ENCODE measurements around the gene KCNT2. TPM values are rescaled to one million over a fixed set of nuclear protein-coding genes. Genes with fewer than 3 reads are reported as not detected.

Gene KCNT2
- polyA plus RNA-seq, 1 of the 3 experiments (the other 2 are of a cell fraction) = 0.56 TPM

GRCh38 chr1:196651637-196652215, 43.5 kb upstream of the KCNT2 start, which contains the start of gene CFH:
CFH (plus strand) TSS chr1:196652043; CDS start chr1:196652118, 75 bp downstream.
- H3K36me3 ChIP-seq (replicated peaks in 1 of 2; ENCODE audit: control insufficient read depth in 1 of 2, insufficient read depth in 2 of 2, low read length in 1 of 2) = no peaks in the 10 kb centered on the region
- TF ChIP-seq TAF1 (IDR thresholded peaks at IDR 0.05; ENCODE audit: borderline replicate concordance, low read depth, low read length) (no peak), JUND (IDR thresholded peaks at IDR 0.05) (no peak), TCF12 (IDR thresholded peaks at IDR 0.05) (no peak), RCOR1 (IDR thresholded peaks at IDR 0.05; ENCODE audit: low read length) (no peak), SMC3 (IDR thresholded peaks at IDR 0.05; ENCODE audit: low read depth, low read length) (no peak), ELF1 (IDR thresholded peaks at IDR 0.05) (no peak)
- H3K27me3 ChIP-seq (ENCODE audit: insufficient read depth) = no peaks in the 10 kb centered on the region
- WGBS (ENCODE audit: low lambda C conversion rate) = 53% methylated on average over 5 of the region's 5 CpGs
- no peak within 1 kb of the TSS for H3K9ac ChIP-seq
- H4K20me1 ChIP-seq (ENCODE audit: insufficient read depth) = no peaks in the 10 kb centered on the region
- H2AFZ ChIP-seq (ENCODE audit: low read depth) = peak within 1 kb of the TSS; percentile 76
- H3K4me3 ChIP-seq (ENCODE audit: low read depth in 2 of 2, low read length in 1 of 2) = peak within 1 kb of the TSS; percentile 12 to 16; a peak in 2 of 4 replicates
- peak within 1 kb of the TSS; percentile 36; the same call in 1 of the 2 replicates for H3K4me2 ChIP-seq
- H3K79me2 ChIP-seq (ENCODE audit: insufficient read depth) = no peaks in the 10 kb centered on the region
- no peaks in the 10 kb centered on the region for H3K9me3 ChIP-seq
- H3F3A ChIP-seq (replicated peaks; ENCODE audit: insufficient read depth) = no peaks in the 10 kb centered on the region
- POLR2A ChIA-PET = no interaction called here
- no peak for DNase-seq
- no peaks in the 10 kb centered on the region for H3K4me1 ChIP-seq (ENCODE audit: control insufficient read depth in 1 of 2, insufficient read depth in 2 of 2, low read depth in 1 of 2, low read length in 1 of 2)
- H3K27ac ChIP-seq (ENCODE audit: low read depth in 2 of 2, low read length in 1 of 2) = peak within 1 kb of the TSS; percentile 17 to 65; a peak in 3 of 4 replicates
- H3K9me2 ChIP-seq = no peaks in the 10 kb centered on the region
- CTCF ChIA-PET = no interaction called here

GRCh38 chr1:196651079-196651478, 42.8 kb upstream of the KCNT2 start:
- no peak for DNase-seq
- Histone ChIP-seq H3K4me1 (ENCODE audit: control insufficient read depth in 1 of 2, insufficient read depth in 2 of 2, low read depth in 1 of 2, low read length in 1 of 2) (no peaks in the 10 kb centered on the region), H4K20me1 (ENCODE audit: insufficient read depth) (no peaks in the 10 kb centered on the region), H2AFZ (ENCODE audit: low read depth) (peak overlapping the region; percentile 76), H3K9me3 (no peaks in the 10 kb centered on the region), H3K36me3 (replicated peaks in 1 of 2; ENCODE audit: control insufficient read depth in 1 of 2, insufficient read depth in 2 of 2, low read length in 1 of 2) (no peaks in the 10 kb centered on the region), H3K27ac (ENCODE audit: low read depth in 2 of 2, low read length in 1 of 2) (peak overlapping the region in 1 of 2 experiments; percentile 17; a peak in 2 of 4 replicates), H3K9me2 (no peaks in the 10 kb centered on the region), H3K4me3 (ENCODE audit: low read depth in 2 of 2, low read length in 1 of 2) (no peak overlapping the region), H3K9ac (no peak overlapping the region), H3K79me2 (ENCODE audit: insufficient read depth) (no peaks in the 10 kb centered on the region), H3K27me3 (ENCODE audit: insufficient read depth) (no peaks in the 10 kb centered on the region), H3F3A (replicated peaks; ENCODE audit: insufficient read depth) (no peaks in the 10 kb centered on the region), H3K4me2 (no peak overlapping the region)
- 92% methylated on average over 3 of the region's 3 CpGs for WGBS (ENCODE audit: low lambda C conversion rate)
- no peak for TF ChIP-seq SIN3A (IDR thresholded peaks at IDR 0.05; ENCODE audit: borderline replicate concordance, low read depth, low read length)
- TF ChIP-seq EZH2phosphoT487 (IDR thresholded peaks at IDR 0.05; ENCODE audit: borderline replicate concordance, low read depth) = no peak
- no peak for TF ChIP-seq RXRA (IDR thresholded peaks at IDR 0.05; ENCODE audit: borderline replicate concordance, low read depth)
- no peak for TF ChIP-seq ZBTB33 (IDR thresholded peaks at IDR 0.05; ENCODE audit: borderline replicate concordance, low read depth)
- TF ChIP-seq YY1 (IDR thresholded peaks at IDR 0.05; ENCODE audit: low read depth) = no peak
- TF ChIP-seq GATA2 (CRISPR knock-in tag; IDR thresholded peaks at IDR 0.05) = no peak
- no peak for TF ChIP-seq POLR2AphosphoS5 (IDR thresholded peaks at IDR 0.05; ENCODE audit: low read depth, low read length)
- no peak for TF ChIP-seq MEF2A (IDR thresholded peaks at IDR 0.05; ENCODE audit: borderline replicate concordance, low read depth)
- TF ChIP-seq IRF3 (IDR thresholded peaks at IDR 0.05; ENCODE audit: low read depth, low read length) = no peak
- no peak for TF ChIP-seq REST (IDR thresholded peaks at IDR 0.05; ENCODE audit: low read depth, low read length)
- ChIA-PET POLR2A (no interaction called here), CTCF (interaction anchor here (0.6 to 2.1 kb wide), 2 partner anchors 8 to 10 kb away, joined by 3 to 9 read pairs; no protein-coding TSS in a partner anchor)
